ENCODE data around the gene ATP23.

The ATP23 gene

DNA sequence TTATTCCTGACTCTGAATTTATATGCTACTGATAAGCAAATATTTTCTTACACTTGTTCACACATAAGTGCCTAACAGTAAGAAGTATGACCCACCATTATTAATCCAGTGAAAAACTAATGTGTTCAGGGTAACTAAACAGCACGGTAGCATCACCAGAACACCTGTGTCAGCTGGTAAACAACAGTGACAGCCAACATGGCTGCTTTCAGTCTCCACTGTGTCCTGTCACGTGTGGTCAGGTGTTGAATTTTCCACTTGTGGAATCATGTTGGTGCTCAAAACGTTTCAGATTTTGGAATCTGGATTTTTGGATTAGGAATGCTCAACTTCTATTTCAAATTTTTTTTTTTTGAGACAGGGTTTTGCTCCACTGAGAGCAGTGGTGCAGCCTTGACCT lies 14.3 kb upstream of the ATP23 start:
- no peak for TF ChIP-seq CTCF (IDR thresholded peaks at IDR 0.05; ENCODE audit: insufficient read depth, low read length, missing control alignments)
- POLR2A ChIA-PET, result no interaction called here
- H3K4me3 ChIP-seq (ENCODE audit: low read depth, low read length), result no peak overlapping the region
- CTCF ChIA-PET, result interaction anchor here (0.8 kb wide), 1 partner anchor 9 kb away, joined by 3 read pairs; no protein-coding TSS in a partner anchor
- DNase-seq (ENCODE audit: low read depth, low spot score), result no peak

DNA sequence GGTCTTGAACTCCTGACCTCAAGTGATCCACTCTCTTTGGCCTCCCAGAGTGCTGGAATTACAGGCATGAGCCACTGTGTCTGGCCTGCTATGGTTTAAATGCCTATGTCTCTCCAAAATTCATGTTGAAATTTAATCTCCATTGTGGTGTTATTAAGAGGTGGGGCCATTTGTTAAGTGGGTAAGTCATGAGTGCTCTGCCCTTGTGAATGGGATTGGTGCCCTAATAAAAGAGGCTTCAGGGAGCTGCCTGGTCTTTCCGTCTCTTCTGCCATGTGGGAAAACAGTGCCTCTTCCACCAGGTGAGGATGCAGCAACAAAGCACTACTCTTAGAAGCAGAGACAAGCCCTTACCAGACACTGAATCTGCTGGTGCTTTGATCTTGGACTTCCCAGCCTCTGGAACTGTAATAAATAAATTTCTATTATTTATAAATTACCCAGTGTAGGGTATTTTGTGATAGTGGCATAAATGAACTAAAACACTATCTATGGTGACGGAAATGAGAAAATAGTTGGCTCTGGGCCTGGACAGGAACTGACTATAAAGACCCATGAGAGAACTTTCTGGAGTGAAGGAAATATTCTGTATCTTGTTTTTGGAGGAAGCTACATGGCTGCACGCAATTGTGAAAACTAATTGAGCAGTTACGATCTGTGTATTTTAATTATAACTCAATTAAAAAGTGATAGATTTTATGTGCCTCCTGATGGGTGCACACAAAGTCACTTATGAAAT lies 12.1 kb upstream of the ATP23 start:
- CTCF ChIA-PET, result no interaction called here
- no peak overlapping the region for H3K4me3 ChIP-seq (ENCODE audit: low read depth, low read length)
- POLR2A ChIA-PET, result no interaction called here
- no peak for TF ChIP-seq CTCF (IDR thresholded peaks at IDR 0.05; ENCODE audit: insufficient read depth, low read length, missing control alignments)
- DNase-seq (ENCODE audit: low read depth, low spot score), result no peak

DNA sequence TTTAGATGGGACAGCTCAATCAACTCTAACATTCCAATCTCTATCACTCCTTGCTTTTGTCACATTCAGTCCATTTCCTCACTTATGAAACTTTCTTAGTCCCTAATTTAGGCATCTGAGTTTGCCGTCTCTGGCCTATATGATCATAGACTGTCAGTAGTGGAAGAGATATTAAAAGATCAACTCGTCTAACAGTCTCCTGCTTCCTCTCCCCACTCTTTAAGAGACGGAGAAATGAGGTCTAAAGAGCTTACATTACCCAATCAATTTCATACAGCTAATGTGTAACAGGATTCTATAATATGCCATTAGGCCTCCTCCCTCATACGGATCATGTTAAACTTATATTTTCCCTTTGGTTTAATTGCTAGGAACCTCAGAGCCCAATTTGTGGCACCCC lies 6.5 kb upstream of the ATP23 start:
- no peak for TF ChIP-seq CTCF (IDR thresholded peaks at IDR 0.05; ENCODE audit: insufficient read depth, low read length, missing control alignments)
- no peak for DNase-seq (ENCODE audit: low read depth, low spot score)
- H3K4me3 ChIP-seq (ENCODE audit: low read depth, low read length), result no peak overlapping the region
- ChIA-PET CTCF (interaction anchor here (0.9 to 1.6 kb wide), 3 partner anchors 30 to 152 kb away, joined by 3 to 4 read pairs (median 4); partner anchors contain the start of gene TSFM), POLR2A (no interaction called here)

DNA sequence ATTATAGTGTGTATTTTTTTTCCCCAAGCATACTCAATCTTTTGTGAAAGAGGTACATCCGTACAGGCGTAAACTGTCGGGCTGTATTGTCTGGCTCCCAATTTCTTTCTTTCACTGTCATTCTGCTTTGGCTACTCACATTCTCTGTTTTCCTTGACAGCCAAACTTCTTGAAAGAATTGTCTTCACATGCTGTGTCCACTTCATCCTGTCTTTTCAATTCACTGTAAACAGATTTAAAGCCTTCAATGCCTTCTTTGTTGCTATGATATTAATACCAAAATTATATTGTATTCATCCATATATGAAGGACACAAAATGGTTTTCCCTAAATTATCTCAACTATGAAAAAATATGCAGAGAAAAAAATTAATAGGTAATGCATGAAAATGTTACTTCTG lies 6.0 kb upstream of the ATP23 start:
- ChIA-PET CTCF (interaction anchor here (0.9 to 1.4 kb wide), 2 partner anchors 153 kb away, joined by 4 read pairs; partner anchors contain the start of gene TSFM), POLR2A (no interaction called here)
- peak overlapping the region; percentile 67 for H3K4me3 ChIP-seq (ENCODE audit: low read depth, low read length)
- DNase-seq (ENCODE audit: low read depth, low spot score), result no peak
- no peak for TF ChIP-seq CTCF (IDR thresholded peaks at IDR 0.05; ENCODE audit: insufficient read depth, low read length, missing control alignments)

DNA sequence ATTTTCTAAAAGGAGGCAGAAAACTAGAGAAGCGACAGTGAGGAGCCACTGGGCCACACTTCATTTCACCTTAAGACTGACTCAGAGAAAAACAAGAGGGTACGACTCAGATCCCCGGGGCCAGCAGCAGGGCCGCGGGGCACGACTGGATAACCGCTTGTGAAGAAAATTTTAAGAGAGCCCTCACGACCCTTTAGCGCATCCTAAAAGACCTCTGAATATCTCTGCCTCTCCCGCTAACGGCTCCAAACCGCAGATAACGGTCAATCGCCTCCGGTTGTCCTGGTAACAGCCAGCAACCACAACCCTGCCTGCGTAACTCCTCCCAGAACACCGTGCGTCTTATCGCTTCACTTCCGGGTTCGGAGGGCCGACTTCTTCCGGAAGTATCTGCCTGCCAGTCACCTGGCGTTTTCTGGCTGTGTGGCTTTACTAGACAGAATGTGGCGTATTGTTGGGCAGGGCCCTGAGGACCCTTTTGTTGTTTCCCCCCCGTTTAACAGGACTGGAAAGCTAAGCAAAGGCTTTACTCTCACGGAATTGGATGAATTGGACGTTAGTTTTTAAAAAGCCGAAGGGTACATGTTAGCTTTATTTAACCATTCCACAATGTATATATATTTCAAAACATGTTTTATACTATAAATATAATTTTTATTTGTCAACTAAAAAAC lies 5.4 kb upstream of the ATP23 start:
- peak; percentile 52 for DNase-seq (ENCODE audit: low read depth, low spot score)
- peak overlapping the region; percentile 67 for H3K4me3 ChIP-seq (ENCODE audit: low read depth, low read length)
- ChIA-PET POLR2A (no interaction called here), CTCF (interaction anchor here (1.4 kb wide), 1 partner anchor 153 kb away, joined by 4 read pairs; the partner anchor contains the start of gene TSFM)
- TF ChIP-seq CTCF (IDR thresholded peaks at IDR 0.05; ENCODE audit: insufficient read depth, low read length, missing control alignments), result no peak

DNA sequence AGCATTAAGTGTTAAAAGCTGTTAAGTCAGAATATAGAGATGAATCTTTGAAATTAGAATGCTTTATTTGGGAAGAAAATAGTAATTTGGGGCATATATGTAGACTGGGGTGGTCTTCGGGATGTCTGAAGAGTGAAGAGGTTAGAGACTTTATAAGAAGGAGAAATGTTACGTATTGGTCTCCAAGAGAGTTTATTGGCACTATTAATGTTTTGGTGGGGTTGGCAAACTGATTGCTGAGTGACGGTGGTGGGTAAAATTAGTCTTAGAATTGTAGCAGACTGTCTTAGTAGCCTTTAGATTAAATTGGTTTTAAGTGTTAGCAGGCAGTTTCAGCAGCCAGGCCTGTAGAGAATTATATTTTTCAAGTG lies 4.9 kb upstream of the ATP23 start:
- TF ChIP-seq CTCF (IDR thresholded peaks at IDR 0.05; ENCODE audit: insufficient read depth, low read length, missing control alignments), result no peak
- ChIA-PET POLR2A (no interaction called here), CTCF (interaction anchor here (1.4 kb wide), 1 partner anchor 154 kb away, joined by 4 read pairs; the partner anchor contains the start of gene TSFM)
- no peak for DNase-seq (ENCODE audit: low read depth, low spot score)
- H3K4me3 ChIP-seq (ENCODE audit: low read depth, low read length), result no peak overlapping the region

Data from AG04449 (cell line).